HG03095 (cell line): ENCODE results near the gene ZRANB1.
"Not testable (repeated sequence)": the region's sequence is repeated elsewhere in the genome, so short reads cannot be mapped to it uniquely, and the experiment has no call there.

Experiments used
- ATAC-seq: cut with Tn5 transposase; IDR thresholded peaks from one replicate; pipeline ENCODE4 v1.9.1; 2021; ENCODE audit warnings: moderate library complexity; ENCODE audit not compliant: unreplicated experiment

ZRANB1 gene

DNA sequence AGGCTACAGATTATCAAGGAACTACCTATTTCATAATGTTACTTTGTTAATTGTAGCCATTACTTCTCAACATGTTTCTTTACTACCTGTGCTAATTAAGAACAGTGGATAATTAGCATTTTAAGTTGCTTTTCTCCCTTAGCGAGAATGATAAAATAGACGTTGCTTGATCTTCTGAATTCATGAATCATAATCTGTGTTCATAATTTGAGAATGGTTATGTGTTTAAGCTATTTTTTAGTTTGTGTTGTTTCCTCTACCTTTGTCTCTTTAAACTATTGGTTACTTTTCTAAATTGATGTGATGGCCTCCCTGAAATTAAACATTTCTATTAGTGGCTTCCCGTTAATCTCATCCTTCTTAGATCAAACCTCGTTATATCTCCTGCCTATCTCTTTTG lies at the start of gene ZRANB1:
ZRANB1 (plus strand) TSS at position 301 of the 400 bp plus-strand sequence. CDS start 371 bp downstream, outside the sequence.
- ATAC-seq = no peak

DNA sequence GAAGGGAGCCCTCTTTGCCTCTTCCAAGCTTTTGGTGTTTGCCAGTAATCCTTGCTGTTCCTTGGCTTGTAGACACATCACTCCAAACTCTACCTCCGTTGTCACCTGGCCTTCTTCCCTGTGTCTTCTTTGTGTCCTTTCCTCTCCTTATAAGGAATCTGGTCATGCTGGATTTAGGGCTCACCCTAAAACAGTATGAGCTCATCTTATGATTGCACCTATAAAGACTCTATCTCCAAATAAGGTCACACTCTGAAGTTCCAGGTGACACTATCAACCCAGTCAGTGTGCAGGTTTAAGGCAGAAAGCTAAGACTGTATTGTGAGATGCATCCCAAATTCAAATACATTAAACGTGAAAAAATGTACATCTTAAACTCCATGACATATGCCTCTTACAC lies 49.0 kb upstream of the ZRANB1 start:
- no peak for ATAC-seq

DNA sequence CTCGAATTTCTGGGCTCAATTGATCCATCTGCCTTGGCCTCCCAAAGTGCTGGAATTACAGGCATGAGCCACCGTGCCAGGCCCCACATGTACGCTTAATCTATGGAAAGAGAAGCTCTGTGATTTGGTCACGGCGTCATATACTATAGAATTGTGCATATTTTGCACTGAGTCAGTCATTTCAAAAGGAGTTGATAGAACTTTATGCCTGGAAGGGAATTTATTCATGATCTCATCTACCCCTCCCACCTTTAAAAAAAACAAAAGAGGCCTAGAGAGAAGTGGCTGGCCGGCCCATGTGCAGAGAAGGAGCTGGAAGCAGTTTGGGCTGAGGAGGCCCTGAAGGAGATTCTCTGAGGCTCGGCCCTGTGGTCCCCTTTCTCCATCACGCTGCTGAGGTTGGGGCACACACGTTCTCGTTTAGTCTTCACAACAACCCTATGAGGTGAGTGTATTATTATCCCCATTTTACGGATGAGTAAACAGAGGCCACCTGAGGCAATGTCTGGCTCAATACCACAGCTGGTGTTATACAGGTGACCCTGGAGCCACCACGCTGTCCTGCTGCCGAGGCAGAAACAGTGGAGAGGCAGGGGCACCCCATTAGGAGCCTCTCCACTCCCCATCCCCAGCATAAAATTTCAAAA lies 47.2 kb upstream of the ZRANB1 start:
- no peak for ATAC-seq

DNA sequence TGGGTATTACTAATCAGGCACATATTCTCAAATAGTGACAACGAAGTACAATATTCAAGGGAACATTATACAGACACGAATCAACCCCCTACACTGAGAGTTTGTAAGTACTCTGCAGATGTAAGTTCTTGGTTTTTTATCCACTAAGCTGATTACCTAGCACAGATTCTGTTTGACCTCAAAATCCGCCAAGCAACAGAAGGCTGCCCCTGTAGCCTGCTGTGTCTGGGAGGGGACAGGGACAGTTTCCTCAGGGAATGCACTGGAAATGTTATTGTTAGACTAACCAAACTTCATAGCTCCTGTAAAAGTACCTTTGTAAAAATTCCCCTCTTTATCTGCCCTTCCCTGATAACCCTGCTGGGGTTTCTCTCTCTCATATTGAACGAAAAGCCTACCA lies 45.2 kb upstream of the ZRANB1 start:
- ATAC-seq = no peak

DNA sequence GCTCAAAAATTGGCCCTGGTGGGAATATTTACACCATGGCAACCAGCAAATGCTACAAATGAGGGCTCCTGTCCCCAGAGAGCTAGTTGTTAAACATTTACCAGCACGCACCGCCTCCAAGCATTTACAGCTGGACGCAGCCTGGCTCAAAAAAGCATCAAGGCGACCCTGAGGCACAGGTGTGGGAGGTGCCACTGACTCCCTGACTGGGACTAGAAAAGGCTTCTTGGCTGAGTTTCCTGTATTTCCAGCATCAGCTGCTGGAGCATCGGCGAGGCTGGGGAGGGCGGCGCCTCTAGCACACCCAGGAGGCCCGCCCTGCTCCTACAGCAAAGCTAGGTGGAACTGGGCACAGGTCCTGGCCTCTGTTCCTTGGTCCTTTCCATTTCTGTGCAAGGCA lies 43.5 kb upstream of the ZRANB1 start:
- ATAC-seq = no peak

DNA sequence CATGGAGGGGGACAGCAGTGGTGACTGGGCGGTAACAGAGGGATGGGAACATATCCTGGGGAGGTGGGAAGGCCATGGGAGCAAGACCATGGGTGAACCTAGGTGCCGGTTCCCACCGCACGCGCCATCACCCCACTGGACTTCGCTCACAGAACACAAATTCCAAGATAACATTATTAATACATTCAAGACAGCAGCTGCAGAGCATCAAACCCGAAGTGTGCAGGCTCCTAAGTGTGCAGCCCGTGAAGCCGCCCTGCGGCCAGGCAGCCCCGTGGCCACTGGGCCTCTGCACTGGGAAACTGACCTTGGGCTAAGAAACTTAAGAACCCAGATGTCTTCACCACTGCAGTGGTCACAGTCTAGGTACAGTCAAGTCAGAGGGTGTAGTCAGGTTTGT lies 42.8 kb upstream of the ZRANB1 start:
- no peak for ATAC-seq

DNA sequence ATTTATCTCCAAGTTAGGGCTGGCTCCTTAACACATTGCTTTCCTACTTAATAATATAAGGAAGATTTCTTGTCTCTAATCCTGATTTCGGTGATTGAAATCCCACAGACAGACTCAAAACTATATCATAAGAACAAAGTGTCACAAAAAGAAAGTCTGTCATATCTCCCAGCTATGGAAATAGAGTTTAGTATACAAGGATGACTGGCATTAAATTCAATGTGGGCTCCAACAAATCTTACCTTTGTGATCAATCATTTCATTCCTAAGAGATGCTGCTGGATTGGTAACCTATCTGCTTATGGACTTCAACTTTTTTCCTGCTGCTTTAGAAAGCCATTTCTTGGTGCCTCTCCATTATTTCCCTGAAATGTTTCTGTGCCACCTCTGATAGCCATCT lies 39.5 kb upstream of the ZRANB1 start:
- ATAC-seq = no peak

DNA sequence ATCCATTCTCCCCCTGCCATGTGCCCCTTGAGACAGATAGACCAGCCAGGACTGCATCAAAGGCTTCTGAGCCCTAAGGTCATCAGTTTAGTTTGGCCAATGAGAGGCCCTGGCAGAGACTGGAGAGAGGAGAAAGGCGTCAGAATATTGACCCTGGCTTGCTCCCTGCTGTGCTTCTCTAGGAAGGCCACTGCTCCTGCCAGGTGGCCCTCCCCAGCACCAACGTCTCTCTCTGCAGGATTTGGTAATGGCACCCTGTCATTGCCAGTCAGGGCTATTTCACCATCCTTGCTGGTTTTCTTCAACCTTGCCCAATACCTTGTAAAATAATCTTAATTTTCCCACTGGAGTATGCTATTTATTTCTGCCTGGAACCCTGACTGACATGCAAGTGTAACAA lies 38.8 kb upstream of the ZRANB1 start:
- no peak for ATAC-seq

DNA sequence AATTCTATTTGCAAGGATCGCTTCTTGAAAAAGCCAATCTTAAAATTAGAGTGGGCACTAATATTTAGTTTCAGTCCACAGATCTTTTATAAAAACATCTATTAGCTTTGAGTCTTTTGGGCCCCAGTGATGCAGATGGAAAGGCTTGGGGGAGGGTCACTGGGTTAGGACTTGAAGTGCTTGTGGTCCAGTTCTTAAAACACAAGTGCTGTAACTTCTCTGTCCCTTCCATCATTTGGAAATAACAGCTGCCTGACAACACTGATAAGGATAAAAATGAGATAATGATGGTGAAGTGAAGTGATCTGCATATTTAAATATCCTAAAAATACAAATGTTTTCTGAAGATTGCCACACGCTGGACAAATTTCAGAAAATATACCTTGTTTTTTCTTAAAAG lies 37.1 kb upstream of the ZRANB1 start:
- no peak for ATAC-seq

DNA sequence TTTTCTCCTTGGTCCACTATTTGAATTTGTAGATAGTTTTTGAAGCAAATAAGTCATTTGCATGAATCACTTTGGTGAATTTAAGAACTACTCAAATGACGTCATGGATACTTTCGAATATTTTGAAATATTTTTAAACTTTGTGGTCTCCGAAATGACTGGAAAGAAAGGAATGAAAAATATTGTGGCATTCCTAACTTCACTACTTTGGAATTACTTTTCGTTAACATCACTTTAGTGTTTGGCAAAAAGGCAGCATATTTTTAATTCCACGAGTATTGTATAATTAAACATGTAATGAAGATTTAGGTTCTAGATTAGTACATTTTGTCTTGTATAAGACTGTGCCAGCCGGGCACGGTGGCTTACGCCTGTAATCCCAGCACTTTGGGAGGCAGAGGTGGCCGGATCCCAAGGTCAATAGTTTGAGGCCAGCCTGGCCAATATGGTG lies 35.3 kb upstream of the ZRANB1 start:
- ATAC-seq = no peak

DNA sequence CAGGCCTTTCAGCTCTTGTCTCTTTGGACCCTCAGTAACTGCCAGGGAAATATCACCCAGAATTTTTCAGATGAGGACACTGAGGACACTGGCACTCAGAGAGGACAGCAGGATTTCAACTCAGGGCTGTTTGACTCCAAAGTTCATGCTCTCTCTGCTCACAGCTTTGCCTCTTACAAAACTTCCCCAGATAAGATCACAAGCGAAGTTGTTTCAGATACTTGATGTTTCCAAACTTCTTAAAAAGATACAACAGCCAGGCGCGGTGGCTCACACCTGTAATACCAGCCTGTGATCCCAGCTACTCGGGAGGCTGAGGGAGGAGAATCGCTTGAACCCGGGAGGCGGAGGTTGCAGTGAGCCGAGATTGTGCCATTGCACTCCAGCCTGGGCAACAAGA lies 32.4 kb upstream of the ZRANB1 start:
- no peak for ATAC-seq

DNA sequence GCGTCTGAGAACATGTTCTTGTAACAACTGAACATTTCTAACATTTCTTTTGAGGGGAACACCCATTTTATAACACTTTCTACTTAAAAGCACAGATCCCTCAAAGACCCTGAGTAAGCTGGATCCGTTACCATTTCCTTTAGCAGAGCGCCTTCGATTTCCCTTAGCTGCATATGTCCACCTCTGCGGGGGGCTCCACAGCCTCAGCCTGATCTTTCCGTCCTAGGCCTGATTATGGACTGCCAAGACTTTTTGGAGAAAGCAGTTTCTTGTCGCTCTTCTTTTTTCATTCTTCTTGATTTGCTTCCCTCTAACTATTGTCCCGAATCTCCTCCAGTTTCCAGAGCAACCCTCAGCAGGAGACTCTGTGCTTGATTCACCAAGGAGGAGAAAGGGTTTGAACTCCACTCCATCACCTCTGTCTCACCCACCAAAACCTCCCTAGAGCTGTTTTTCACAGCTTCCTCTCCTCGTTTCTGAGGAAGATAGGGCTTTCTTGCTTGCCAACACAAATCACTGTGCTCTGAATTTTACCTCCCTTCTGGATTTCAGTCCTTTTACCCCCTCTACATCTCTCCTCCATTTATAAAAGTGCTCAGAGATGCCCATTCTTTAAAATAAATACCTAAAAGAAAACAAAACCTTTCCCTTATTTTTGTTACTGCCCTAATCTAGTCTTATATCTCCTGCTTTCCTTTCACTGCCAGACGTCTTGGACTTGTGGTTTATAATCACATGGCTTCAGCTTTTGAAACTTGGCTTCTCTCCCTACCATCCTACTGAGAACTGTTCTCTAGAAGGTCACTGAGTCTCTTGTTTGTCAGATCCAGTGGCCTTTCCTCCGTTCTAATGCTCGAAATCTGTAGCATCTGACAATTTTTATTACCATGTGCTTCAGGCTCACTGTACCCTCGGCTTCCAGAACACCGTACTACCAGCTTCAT lies 30.5 kb upstream of the ZRANB1 start:
- ATAC-seq = no peak

DNA sequence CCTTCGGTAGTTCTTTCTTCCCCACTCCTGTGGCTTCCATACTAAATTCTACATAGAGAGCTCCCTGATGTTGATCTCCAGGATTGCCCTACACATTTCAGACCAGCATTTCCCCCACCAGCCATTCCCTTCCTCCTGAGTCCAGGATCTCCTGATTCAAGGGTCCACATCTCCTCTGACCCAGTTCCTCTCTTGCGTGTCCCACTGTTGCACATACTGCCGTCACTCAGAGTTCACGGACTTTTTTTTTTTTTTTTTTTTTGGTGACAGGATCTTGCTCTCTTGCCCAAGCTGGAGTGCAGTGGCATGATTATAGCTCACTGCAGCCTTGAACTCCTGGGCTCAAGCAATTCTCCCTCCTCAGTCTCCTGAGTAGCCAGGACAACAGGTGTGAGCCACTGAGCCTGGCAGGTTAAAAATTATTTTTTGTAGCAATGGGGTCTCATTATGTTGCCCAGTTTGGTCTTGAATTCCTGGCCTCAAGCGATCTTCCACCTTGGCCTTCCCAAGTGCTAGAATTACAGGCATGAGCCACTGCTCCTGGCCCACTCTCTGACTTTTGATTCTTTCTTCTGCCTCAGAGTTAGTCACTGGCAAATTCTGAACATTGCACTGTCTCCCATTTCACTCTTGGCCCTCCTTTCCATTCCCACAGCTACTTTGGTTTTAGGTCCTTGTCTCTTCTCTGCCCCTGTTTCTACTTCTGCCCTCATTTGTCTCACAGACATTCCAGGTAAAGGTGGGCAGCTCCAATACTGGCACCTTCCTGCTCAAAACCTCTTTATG lies 29.6 kb upstream of the ZRANB1 start:
- no peak for ATAC-seq

DNA sequence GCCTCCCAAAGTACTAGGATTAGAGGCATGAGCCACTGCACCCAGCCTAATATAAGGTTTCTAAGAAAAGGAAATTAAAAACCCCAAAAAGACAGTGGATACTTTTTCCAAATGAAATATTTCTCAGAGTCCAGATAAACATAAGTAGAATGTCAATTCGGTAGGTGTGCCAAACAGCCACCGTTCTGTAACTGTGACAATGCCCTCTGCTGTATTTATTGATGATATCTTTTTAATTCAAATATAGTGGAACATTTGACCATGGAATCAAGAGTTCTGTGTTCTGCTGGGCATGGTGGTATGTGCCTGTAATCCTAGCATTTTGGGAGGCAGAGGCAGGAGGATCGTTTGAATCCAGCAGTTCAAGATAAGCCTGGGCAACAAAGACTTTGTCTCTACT lies 28.8 kb upstream of the ZRANB1 start:
- no peak for ATAC-seq

DNA sequence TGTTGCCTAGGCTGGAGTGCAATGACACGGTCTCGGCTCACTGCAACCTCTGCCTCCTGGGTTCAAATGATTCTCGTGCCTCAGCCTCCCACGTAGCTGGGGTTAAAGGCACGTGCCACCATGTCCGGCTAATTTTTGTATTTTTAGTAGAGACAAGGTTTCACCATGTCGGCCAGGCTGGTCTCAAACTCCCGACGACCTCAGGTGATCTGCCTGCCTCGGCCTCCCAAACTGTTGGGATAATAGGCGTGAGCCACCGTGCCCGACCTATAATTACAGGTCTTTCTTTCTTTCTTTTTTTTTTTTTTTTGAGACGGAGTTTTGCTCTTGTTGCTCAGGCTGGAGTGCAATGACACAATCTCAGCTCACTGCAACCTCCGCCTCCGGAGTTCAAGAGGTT lies 27.5 kb upstream of the ZRANB1 start:
- ATAC-seq = not testable (repeated sequence)

DNA sequence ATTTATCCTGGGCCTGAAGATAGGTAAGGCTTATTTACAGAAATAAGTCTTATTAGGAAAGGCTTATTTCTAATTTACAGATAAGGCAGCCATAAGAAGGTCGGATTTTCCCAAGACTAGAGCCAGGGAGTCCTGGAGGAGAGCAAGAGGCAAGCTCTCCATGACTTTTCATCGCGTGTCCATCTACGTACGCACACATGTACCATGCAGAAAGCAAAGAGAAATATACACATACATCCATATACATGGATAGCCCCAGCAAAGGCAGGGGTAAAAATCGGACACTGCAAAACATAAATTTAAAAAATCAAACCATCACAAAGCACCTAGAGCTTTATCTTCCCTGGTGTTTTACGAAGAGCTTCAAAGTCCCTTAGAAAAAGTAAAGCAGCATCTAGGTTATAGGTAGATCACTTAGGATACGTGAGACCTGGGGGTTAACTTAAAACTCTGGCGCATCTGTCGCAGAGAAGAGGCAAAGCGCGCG lies 25.8 kb upstream of the ZRANB1 start:
- ATAC-seq = peak; percentile 2

DNA sequence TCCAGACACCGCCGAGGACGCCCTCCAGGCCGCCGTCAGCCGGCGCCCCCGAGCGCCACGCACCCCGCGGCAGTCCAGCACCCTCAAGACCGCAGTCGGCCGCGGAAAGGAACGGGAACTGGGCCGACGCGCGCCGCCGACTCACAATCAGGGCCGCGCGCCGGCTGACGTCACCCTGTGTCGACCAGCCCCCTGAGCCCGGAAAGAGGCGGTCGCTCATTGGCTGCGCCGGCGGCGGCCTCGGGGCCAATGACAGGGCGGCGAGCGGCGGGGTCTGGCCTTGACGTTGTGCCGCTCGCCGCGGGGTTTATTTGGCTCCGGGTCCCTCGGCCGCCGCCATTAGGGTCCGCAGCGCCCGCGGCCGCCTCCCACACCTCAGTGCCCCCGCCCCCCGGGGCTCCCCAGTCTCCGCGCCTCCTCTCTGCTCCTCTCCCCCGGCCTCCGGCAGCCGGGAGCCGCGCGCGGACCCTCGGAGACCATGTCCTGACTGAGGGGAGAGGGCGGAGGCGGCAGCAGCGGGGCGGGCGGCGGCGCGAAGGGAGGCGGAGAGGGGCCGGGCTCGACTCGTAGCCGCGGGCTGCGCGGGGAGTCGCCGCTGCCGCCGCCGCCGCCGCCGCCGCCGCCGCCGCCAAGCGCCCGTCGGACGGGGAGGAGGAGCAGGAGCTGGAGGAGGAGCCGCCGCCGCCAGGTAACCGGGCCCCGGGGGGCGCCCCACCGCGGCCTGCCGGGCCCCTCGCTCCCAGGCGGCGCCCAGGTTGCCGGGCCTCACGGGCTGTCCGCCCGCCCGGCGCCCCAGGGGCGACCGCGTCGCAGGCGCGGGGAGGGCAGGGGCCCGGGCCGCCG lies 25.1 kb upstream of the ZRANB1 start:
- peak; percentile 95 for ATAC-seq

DNA sequence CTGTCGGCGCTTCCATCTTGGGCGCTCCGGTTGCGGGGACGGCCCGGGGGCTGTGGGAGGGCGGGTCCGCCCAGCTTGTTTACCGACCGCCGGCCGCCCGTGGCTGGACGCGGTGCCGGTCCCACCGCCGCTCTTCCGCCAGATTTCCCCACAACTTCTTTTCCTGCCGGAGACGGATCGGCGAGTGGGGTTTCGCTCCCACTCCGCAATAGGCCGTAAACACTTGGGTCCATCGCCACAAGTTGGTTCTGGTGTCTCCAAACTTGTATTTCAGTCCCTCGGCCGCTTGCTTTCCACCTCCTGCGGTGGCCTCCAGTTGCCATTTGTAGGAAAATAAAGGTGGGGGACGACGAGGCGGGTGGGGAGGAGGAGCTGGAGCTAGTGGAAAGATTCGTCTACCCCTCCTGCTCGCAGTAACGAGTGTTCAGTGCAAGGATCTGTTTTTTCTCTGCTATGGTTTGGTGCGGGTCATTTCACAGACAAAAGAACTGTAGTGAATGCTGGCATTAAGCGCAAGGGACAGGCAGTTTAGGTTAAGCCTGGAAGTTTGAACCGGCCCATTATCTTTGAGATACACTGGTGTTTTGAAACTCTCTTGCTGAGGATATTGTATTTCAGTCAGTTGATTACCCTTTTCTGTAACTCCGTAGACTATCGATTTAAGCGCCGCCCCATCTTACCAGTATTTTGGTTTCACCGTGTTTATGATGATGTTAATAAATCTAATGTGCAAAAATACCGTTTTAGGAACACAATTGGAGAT lies 24.3 kb upstream of the ZRANB1 start:
- peak; percentile 4 for ATAC-seq

DNA sequence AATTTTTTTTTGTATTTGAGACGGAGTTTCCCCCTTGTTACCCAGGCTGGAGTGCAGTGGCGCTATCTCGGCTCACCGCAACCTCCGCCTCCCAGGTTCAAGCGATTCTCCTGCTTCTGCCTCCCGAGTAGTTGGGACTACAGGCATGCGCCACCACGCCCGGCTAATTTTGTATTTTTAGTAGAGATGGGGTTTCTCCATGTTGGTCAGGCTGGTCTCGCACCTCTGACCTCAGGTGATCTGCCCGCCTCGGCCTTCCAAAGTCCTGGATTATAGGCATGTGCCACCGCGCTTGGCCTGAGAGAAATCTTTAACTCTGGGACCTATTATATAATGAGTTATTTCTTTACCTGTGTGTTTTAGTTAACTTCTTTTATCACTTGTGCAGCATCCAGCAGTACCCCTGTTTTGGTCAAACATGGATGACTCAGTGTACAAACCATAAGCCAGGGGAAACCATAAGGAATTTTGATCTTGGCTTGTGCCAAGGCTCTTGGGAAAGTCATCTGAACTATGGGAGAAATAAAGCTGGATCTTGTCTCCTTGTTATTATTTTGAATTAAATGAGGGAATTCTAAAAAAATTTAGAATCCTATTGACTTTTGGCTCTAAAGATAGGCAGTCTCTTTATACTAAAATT lies 23.6 kb upstream of the ZRANB1 start:
- ATAC-seq = no peak
